ENCODE data around the gene SLC27A5.

DNA sequence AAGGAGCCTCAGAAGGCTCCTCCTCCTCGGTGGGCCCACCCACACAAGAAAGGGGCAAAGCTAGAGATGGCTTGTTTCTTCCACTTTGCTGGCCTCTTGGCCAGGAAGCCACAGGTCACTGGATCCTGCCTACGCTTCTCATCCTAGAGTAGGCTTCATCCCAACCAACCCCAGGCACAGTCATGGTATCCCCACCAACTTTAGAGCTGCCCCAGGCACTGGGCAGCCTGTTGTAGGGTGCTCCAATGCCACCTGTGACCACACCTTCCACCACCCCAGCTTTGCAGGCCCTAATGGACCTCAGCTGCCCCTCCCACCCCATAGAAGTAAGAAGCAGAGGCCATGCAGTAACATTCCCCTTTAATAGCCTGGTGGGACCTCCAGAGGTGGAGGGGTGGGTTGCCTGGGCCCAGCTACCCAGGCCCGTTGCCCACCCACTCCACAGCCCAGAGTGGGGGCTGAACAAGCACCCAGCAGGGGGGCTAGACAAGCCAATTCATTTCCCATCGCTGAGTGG, 43.6 kb upstream of the SLC27A5 start:
- TF ChIP-seq SCRT2 (tag by site-specific recombination; IDR thresholded peaks at IDR 0.05) (peak; percentile 94), ZBTB7A (tag by site-specific recombination; IDR thresholded peaks at IDR 0.05; ENCODE audit: low read depth) (no peak), ZFP41 (tag by site-specific recombination; IDR thresholded peaks at IDR 0.05; ENCODE audit: borderline replicate concordance) (no peak), ZNF175 (tag by site-specific recombination; IDR thresholded peaks at IDR 0.05) (no peak)
